Motor neuron (in vitro differentiated cells): ENCODE measurements around the gene LCOR. TPM values are rescaled to one million over a fixed set of nuclear protein-coding genes. Genes with fewer than 3 reads are reported as not detected.
"Not testable (repeated sequence)": the region's sequence is repeated elsewhere in the genome, so short reads cannot be mapped to it uniquely, and the experiment has no call there.

Experiments used
- ATAC-seq, 8 experiments: fragments of 200-7000 bp; cut with Tn5 transposase; replicated peaks in 6 of 8; 2 replicates each; pipeline ENCODE4 v1.8.0; 2021; ENCODE audit warnings: mild to moderate bottlenecking in 8 of 8, moderate library complexity in 8 of 8
- H3K27ac ChIP-seq, 2 donors: fragments of 250-450 bp; sonication (Bioruptor Pico); 2 replicates each; pipeline ENCODE4 v1.9.0; 2021; ENCODE audit warnings: antibody characterized with exemption in 2 of 2, mild to moderate bottlenecking in 2 of 2, moderate library complexity in 1 of 2
- H3K4me1 ChIP-seq, 2 donors: fragments of 250-450 bp; sonication (Bioruptor Pico); replicated peaks in 1 of 2; 2 replicates each; pipeline ENCODE4 v1.6.1; 2021; ENCODE audit warnings: antibody characterized with exemption in 2 of 2, mild to moderate bottlenecking in 2 of 2, moderate library complexity in 1 of 2
- H3K4me3 ChIP-seq, 5 donors: fragments of 250-450 bp; sonication (Bioruptor Pico); 2 replicates each; pipeline ENCODE4 v1.9.0; 2021; ENCODE audit warnings: antibody characterized with exemption in 5 of 5, mild to moderate bottlenecking in 5 of 5, moderate library complexity in 4 of 5
- WGBS, 10 experiments: fragments of 450-650 bp; shearing (Covaris generic); methylation state at CpG; one replicate each; pipeline ENCODE4 v1.0.0; 2022; 5-methylcytosine and 5-hydroxymethylcytosine counted together
- in situ Hi-C, 9 experiments: fragments of 400-800 bp; cut with MboI; loops; one replicate each; pipeline ENCODE4 v1.15.0; 2021; ENCODE audit warnings: low sequenced_read_pairs in 9 of 9, low pct_unique_long_range_greater_than_20kb in 2 of 9; ENCODE audit not compliant: unreplicated experiment in 9 of 9
- total RNA-seq, 8 experiments: library from RNA; unstranded; fragments of 300-600 nt; gene quantifications; 2 replicates each; pipeline versions ENCODE4 v1.2.3 to v1.2.4, GENCODE V29; 2022

Gene LCOR
- total RNA-seq, 8 experiments from 2014 or later, result 11.0 to 62.7 (median 44.4) TPM

GRCh38 chr10:97033841-97034240 is 201.7 kb downstream of the LCOR start:
- not testable (repeated sequence) for H3K4me3 ChIP-seq, ATAC-seq
- WGBS, 10 experiments, result 73 to 100% (median 92%) methylated on average over 1 to 9 of the region's 9 CpGs; no CpG with 5 or more reads in 4 of the 10 experiments

GRCh38 chr10:97034301-97034700 is 202.2 kb downstream of the LCOR start:
- in situ Hi-C loops, result no loop called here
- WGBS, 10 experiments, result 24 to 83% (median 80%) methylated on average over 1 to 3 of the region's 7 CpGs; no CpG with 5 or more reads in 5 of the 10 experiments
- Histone ChIP-seq H3K27ac (no peak overlapping the region), H3K4me1 (peaks cover 2% of the 10 kb centered on the region in 2 donors), H3K4me3 (no peak overlapping the region)
- ATAC-seq, result no peak

More at GRCh38 chr10:97033841-97034240, 201.7 kb downstream of the LCOR start:
- in situ Hi-C loops, H3K27ac ChIP-seq, H3K4me1 ChIP-seq: not testable (repeated sequence)

- Histone ChIP-seq H3K4me3 (no peak overlapping the region), H3K27ac (no peak overlapping the region), H3K4me1 (peaks cover 2% of the 10 kb centered on the region in 2 donors)
- no peak for ATAC-seq
- in situ Hi-C loops, result no loop called here
- 80 to 100% (median 93%) methylated on average over 2 to 5 of the region's 18 CpGs; no CpG with 5 or more reads in 3 of the 10 experiments for WGBS, 10 experiments
Measured at GRCh38 chr10:97034958-97035769, 203.1 kb downstream of the LCOR start.

GRCh38 chr10:97037365-97038361 is 205.6 kb downstream of the LCOR start:
- WGBS, 10 experiments, result 17 to 89% (median 61%) methylated on average over 3 to 7 of the region's 30 CpGs; no CpG with 5 or more reads in 2 of the 10 experiments
- in situ Hi-C loops, result no loop called here
- peak; percentile 63 to 95 (median 82) for ATAC-seq
- peaks cover under 1 to 2% of the 10 kb centered on the region in 2 donors for H3K4me1 ChIP-seq
- no peak overlapping the region for H3K4me3 ChIP-seq
- no peak overlapping the region for H3K27ac ChIP-seq

GRCh38 chr10:97038688-97039087 is 206.6 kb downstream of the LCOR start:
- in situ Hi-C loops, result no loop called here
- WGBS, 10 experiments, result 73 to 100% (median 89%) methylated on average over 1 to 5 of the region's 7 CpGs; no CpG with 5 or more reads in 2 of the 10 experiments

GRCh38 chr10:97039538-97040247 is 207.6 kb downstream of the LCOR start:
- H3K4me3 ChIP-seq, result no peak overlapping the region
- no peaks in the 10 kb centered on the region for H3K4me1 ChIP-seq
- ATAC-seq, result no peak
- 76 to 100% (median 91%) methylated on average over 2 to 8 of the region's 16 CpGs; no CpG with 5 or more reads in 2 of the 10 experiments for WGBS, 10 experiments
- no peak overlapping the region for H3K27ac ChIP-seq
- in situ Hi-C loops, result no loop called here

More at GRCh38 chr10:97038688-97039087, 206.6 kb downstream of the LCOR start:
- Histone ChIP-seq H3K4me1 (no peaks in the 10 kb centered on the region), H3K4me3 (no peak overlapping the region), H3K27ac (no peak overlapping the region)
- no peak for ATAC-seq

GRCh38 chr10:97040248-97040584 is 208.1 kb downstream of the LCOR start:
- Histone ChIP-seq H3K27ac (no peak overlapping the region), H3K4me3 (no peak overlapping the region), H3K4me1 (no peaks in the 10 kb centered on the region)
- no peak for ATAC-seq
- in situ Hi-C loops, result no loop called here
- 50 to 95% (median 87%) methylated on average over 1 to 8 of the region's 9 CpGs; no CpG with 5 or more reads in 4 of the 10 experiments for WGBS, 10 experiments

- in situ Hi-C loops, result no loop called here
- Histone ChIP-seq H3K27ac (no peak overlapping the region), H3K4me3 (no peak overlapping the region), H3K4me1 (no peaks in the 10 kb centered on the region)
- 74 to 100% (median 88%) methylated on average over 1 to 6 of the region's 8 CpGs; no CpG with 5 or more reads in 5 of the 10 experiments for WGBS, 10 experiments
- ATAC-seq, result no peak
Measured at GRCh38 chr10:97040706-97041105, 208.6 kb downstream of the LCOR start.

GRCh38 chr10:97042081-97042480 is 210.0 kb downstream of the LCOR start:
- Histone ChIP-seq H3K27ac (no peak overlapping the region), H3K4me3 (no peak overlapping the region), H3K4me1 (no peaks in the 10 kb centered on the region)
- 53 to 94% (median 83%) methylated on average over 1 to 4 of the region's 5 CpGs; no CpG with 5 or more reads in 1 of the 10 experiments for WGBS, 10 experiments
- in situ Hi-C loops, result no loop called here
- ATAC-seq, result no peak

- 80 to 100% (median 95%) methylated on average over 1 to 20 of the region's 38 CpGs; no CpG with 5 or more reads in 4 of the 10 experiments for WGBS, 10 experiments
Measured at GRCh38 chr10:97042716-97043562, 210.8 kb downstream of the LCOR start.

GRCh38 chr10:97043563-97043855 is 211.4 kb downstream of the LCOR start:
- ATAC-seq, result no peak
- H3K4me1 ChIP-seq, result no peaks in the 10 kb centered on the region
- H3K4me3 ChIP-seq, result no peak overlapping the region
- H3K27ac ChIP-seq, result no peak overlapping the region
- WGBS, 10 experiments, result 90 to 100% methylated on average over 1 to 2 of the region's 14 CpGs; no CpG with 5 or more reads in 8 of the 10 experiments
- in situ Hi-C loops, result no loop called here

More at GRCh38 chr10:97042716-97043562, 210.8 kb downstream of the LCOR start:
- Histone ChIP-seq H3K4me1 (no peaks in the 10 kb centered on the region), H3K4me3 (no peak overlapping the region), H3K27ac (no peak overlapping the region)
- ATAC-seq, result peak in 1 of 8 experiments; percentile 7
- in situ Hi-C loops, result no loop called here
